ENCODE data around the gene HOXB5.

HOXB5 gene

GRCh38 chr17:48574505-48575065, 19.0 kb downstream of the HOXB5 start:
- Histone ChIP-seq H3K9me3 (ENCODE audit: control insufficient read depth, low read length) (no peaks in the 10 kb centered on the region), H2AFZ (no peak overlapping the region), H3K4me2 (ENCODE audit: low read length) (no peak overlapping the region), H3K27me3 (ENCODE audit: control insufficient read depth, insufficient read depth, low read length) (no peaks in the 10 kb centered on the region), H3K36me3 (ENCODE audit: control insufficient read depth, insufficient read depth, low read length) (no peaks in the 10 kb centered on the region), H3K4me1 (no peaks in the 10 kb centered on the region), H3K9ac (no peak overlapping the region), H3K79me2 (no peaks in the 10 kb centered on the region), H3K4me3 (ENCODE audit: low read depth, low read length) (no peak overlapping the region), H3K27ac (no peak overlapping the region)
- no peak for TF ChIP-seq CTCF (IDR thresholded peaks at IDR 0.05)

GRCh38 chr17:48571826-48572417, 21.7 kb downstream of the HOXB5 start:
- no peaks in the 10 kb centered on the region for H3K4me1 ChIP-seq
- no peaks in the 10 kb centered on the region for H3K36me3 ChIP-seq (ENCODE audit: control insufficient read depth, insufficient read depth, low read length)
- no peak overlapping the region for H3K9ac ChIP-seq
- H3K79me2 ChIP-seq: no peaks in the 10 kb centered on the region
- H3K4me3 ChIP-seq (ENCODE audit: low read depth, low read length): no peak overlapping the region
- H2AFZ ChIP-seq: no peak overlapping the region
- H3K27me3 ChIP-seq (ENCODE audit: control insufficient read depth, insufficient read depth, low read length): no peaks in the 10 kb centered on the region
- H3K27ac ChIP-seq: no peak overlapping the region
- no peaks in the 10 kb centered on the region for H3K9me3 ChIP-seq (ENCODE audit: control insufficient read depth, low read length)
- no peak for TF ChIP-seq CTCF (IDR thresholded peaks at IDR 0.05)
- no peak overlapping the region for H3K4me2 ChIP-seq (ENCODE audit: low read length)

- Histone ChIP-seq H3K4me2 (ENCODE audit: low read length) (no peak overlapping the region), H2AFZ (no peak overlapping the region), H3K9ac (no peak overlapping the region), H3K27ac (no peak overlapping the region), H3K9me3 (ENCODE audit: control insufficient read depth, low read length) (no peaks in the 10 kb centered on the region), H3K27me3 (ENCODE audit: control insufficient read depth, insufficient read depth, low read length) (no peaks in the 10 kb centered on the region), H3K36me3 (ENCODE audit: control insufficient read depth, insufficient read depth, low read length) (no peaks in the 10 kb centered on the region), H3K4me3 (ENCODE audit: low read depth, low read length) (no peak overlapping the region), H3K79me2 (no peaks in the 10 kb centered on the region), H3K4me1 (no peaks in the 10 kb centered on the region)
- no peak for TF ChIP-seq CTCF (IDR thresholded peaks at IDR 0.05)
Observed at GRCh38 chr17:48571024-48571818, 22.4 kb downstream of the HOXB5 start.

- H3K9ac ChIP-seq: no peak overlapping the region
Observed at GRCh38 chr17:48570325-48571023, 23.1 kb downstream of the HOXB5 start.

More at GRCh38 chr17:48570325-48571023, 23.1 kb downstream of the HOXB5 start:
- Histone ChIP-seq H3K27ac (no peak overlapping the region), H3K4me2 (ENCODE audit: low read length) (no peak overlapping the region), H2AFZ (no peak overlapping the region), H3K79me2 (no peaks in the 10 kb centered on the region), H3K36me3 (ENCODE audit: control insufficient read depth, insufficient read depth, low read length) (no peaks in the 10 kb centered on the region), H3K9me3 (ENCODE audit: control insufficient read depth, low read length) (no peaks in the 10 kb centered on the region), H3K27me3 (ENCODE audit: control insufficient read depth, insufficient read depth, low read length) (no peaks in the 10 kb centered on the region), H3K4me3 (ENCODE audit: low read depth, low read length) (no peak overlapping the region), H3K4me1 (no peaks in the 10 kb centered on the region)
- TF ChIP-seq CTCF (IDR thresholded peaks at IDR 0.05): no peak

Data from parathyroid adenoma (tissue), 2 donors.